ENCODE data around the gene OR7C1. TPM values are rescaled to one million over a fixed set of nuclear protein-coding genes. Genes with fewer than 3 reads are reported as not detected.
"Not testable (repeated sequence)": the region's sequence is repeated elsewhere in the genome, so short reads cannot be mapped to it uniquely, and the experiment has no call there.

Gene OR7C1
- total RNA-seq, 2 donors from 2014 or later: not detected

GRCh38 chr19:14780622-14781225, 54.3 kb downstream of the OR7C1 start:
- Mint-ChIP-seq H3K4me1 (ENCODE audit: low read depth in 2 of 2) (peaks cover 18 to 27% of the 10 kb centered on the region in 2 donors), H3K27me3 (peaks cover 14 to 15% of the 10 kb centered on the region in 2 donors)
- H3K4me3 Mint-ChIP-seq; H3K27ac Mint-ChIP-seq; H3K36me3 Mint-ChIP-seq; H3K9me3 Mint-ChIP-seq; ATAC-seq; DNase-seq (ENCODE audit: low spot score): not testable (repeated sequence)

- Mint-ChIP-seq H3K9me3 (no peaks in the 10 kb centered on the region), H3K4me1 (ENCODE audit: low read depth in 2 of 2) (peaks cover 7 to 16% of the 10 kb centered on the region in 2 donors), H3K4me3 (no peak overlapping the region), H3K27ac (no peak overlapping the region), H3K36me3 (no peaks in the 10 kb centered on the region), H3K27me3 (peaks cover 15 to 16% of the 10 kb centered on the region in 2 donors)
- no peak for DNase-seq (ENCODE audit: low spot score)
- no peak for ATAC-seq
Measured at GRCh38 chr19:14779151-14779550, 55.8 kb downstream of the OR7C1 start.

GRCh38 chr19:14778110-14778845, 56.7 kb downstream of the OR7C1 start, which contains the start of gene ADGRE2:
ADGRE2 (minus strand) TSS chr19:14778560; CDS start chr19:14776756, 1,804 bp downstream.
- Mint-ChIP-seq H3K4me1 (ENCODE audit: low read depth in 2 of 2) (peaks cover 7 to 16% of the 10 kb centered on the region in 2 donors), H3K27ac (peak within 1 kb of the TSS in 1 of 2 donors; percentile 56), H3K27me3 (peaks cover 16 to 21% of the 10 kb centered on the region in 2 donors), H3K4me3 (peak within 1 kb of the TSS; percentile 19)
- not testable (repeated sequence) for ATAC-seq; DNase-seq (ENCODE audit: low spot score); H3K36me3 Mint-ChIP-seq; H3K9me3 Mint-ChIP-seq

GRCh38 chr19:14777645-14778044, 57.3 kb downstream of the OR7C1 start:
- H3K36me3 Mint-ChIP-seq; ATAC-seq; H3K9me3 Mint-ChIP-seq; DNase-seq (ENCODE audit: low spot score): not testable (repeated sequence)
- H3K27me3 Mint-ChIP-seq: peaks cover 16 to 22% of the 10 kb centered on the region in 2 donors
- H3K27ac Mint-ChIP-seq: peak overlapping the region in 1 of 2 donors; percentile 56
- H3K4me3 Mint-ChIP-seq: peak overlapping the region; percentile 19
- peaks cover 7 to 12% of the 10 kb centered on the region in 2 donors for H3K4me1 Mint-ChIP-seq (ENCODE audit: low read depth in 2 of 2)

GRCh38 chr19:14775869-14776586, 59.0 kb downstream of the OR7C1 start:
- H3K9me3 Mint-ChIP-seq: no peaks in the 10 kb centered on the region
- H3K27me3 Mint-ChIP-seq: peaks cover 16 to 22% of the 10 kb centered on the region in 2 donors
- DNase-seq (ENCODE audit: low spot score) (no peak), ATAC-seq (peak in 1 of 2 donors; percentile 15)
- peak overlapping the region; percentile 57 to 75 for H3K27ac Mint-ChIP-seq
- H3K36me3 Mint-ChIP-seq: no peaks in the 10 kb centered on the region
- peak overlapping the region; percentile 92 for H3K4me3 Mint-ChIP-seq
- H3K4me1 Mint-ChIP-seq (ENCODE audit: low read depth in 2 of 2): peaks cover 7 to 12% of the 10 kb centered on the region in 2 donors

- H3K36me3 Mint-ChIP-seq; H3K9me3 Mint-ChIP-seq; ATAC-seq; H3K27ac Mint-ChIP-seq; DNase-seq (ENCODE audit: low spot score): not testable (repeated sequence)
- H3K27me3 Mint-ChIP-seq: peaks cover 16 to 18% of the 10 kb centered on the region in 2 donors
- H3K4me1 Mint-ChIP-seq (ENCODE audit: low read depth in 2 of 2): peaks cover 7 to 12% of the 10 kb centered on the region in 2 donors
- H3K4me3 Mint-ChIP-seq: peak overlapping the region; percentile 92
Measured at GRCh38 chr19:14775326-14775725, 59.7 kb downstream of the OR7C1 start.

GRCh38 chr19:14774373-14774772, 60.6 kb downstream of the OR7C1 start:
- Mint-ChIP-seq H3K27ac (no peak overlapping the region), H3K4me1 (ENCODE audit: low read depth in 2 of 2) (peaks cover 7 to 12% of the 10 kb centered on the region in 2 donors), H3K36me3 (no peaks in the 10 kb centered on the region), H3K4me3 (no peak overlapping the region), H3K9me3 (no peaks in the 10 kb centered on the region), H3K27me3 (peaks cover 14 to 21% of the 10 kb centered on the region in 2 donors)
- no peak for ATAC-seq
- DNase-seq (ENCODE audit: low spot score): no peak

GRCh38 chr19:14773722-14774121, 61.3 kb downstream of the OR7C1 start:
- peak overlapping the region in 1 of 2 donors; percentile 41 for H3K27ac Mint-ChIP-seq
- peaks cover 8 to 17% of the 10 kb centered on the region in 2 donors for H3K27me3 Mint-ChIP-seq
- H3K36me3 Mint-ChIP-seq; H3K9me3 Mint-ChIP-seq; H3K4me3 Mint-ChIP-seq; ATAC-seq; DNase-seq (ENCODE audit: low spot score): not testable (repeated sequence)
- peaks cover 7 to 12% of the 10 kb centered on the region in 2 donors for H3K4me1 Mint-ChIP-seq (ENCODE audit: low read depth in 2 of 2)

- Mint-ChIP-seq H3K36me3 (no peaks in the 10 kb centered on the region), H3K9me3 (no peaks in the 10 kb centered on the region), H3K27ac (peak overlapping the region in 1 of 2 donors; percentile 41), H3K27me3 (peaks cover 8 to 17% of the 10 kb centered on the region in 2 donors), H3K4me3 (no peak overlapping the region), H3K4me1 (ENCODE audit: low read depth in 2 of 2) (peaks cover 7 to 12% of the 10 kb centered on the region in 2 donors)
- DNase-seq (ENCODE audit: low spot score) (no peak), ATAC-seq (no peak)
Measured at GRCh38 chr19:14772995-14773394, 62.0 kb downstream of the OR7C1 start.

- peaks cover 8 to 14% of the 10 kb centered on the region in 2 donors for H3K27me3 Mint-ChIP-seq
- H3K4me1 Mint-ChIP-seq (ENCODE audit: low read depth in 2 of 2): peaks cover 7 to 9% of the 10 kb centered on the region in 2 donors
- no peak overlapping the region for H3K27ac Mint-ChIP-seq
- H3K4me3 Mint-ChIP-seq: no peak overlapping the region
- no peak for DNase-seq (ENCODE audit: low spot score)
- no peaks in the 10 kb centered on the region for H3K36me3 Mint-ChIP-seq
- H3K9me3 Mint-ChIP-seq: no peaks in the 10 kb centered on the region
- ATAC-seq: no peak
Measured at GRCh38 chr19:14772467-14772866, 62.5 kb downstream of the OR7C1 start.

GRCh38 chr19:14770944-14771839, 63.8 kb downstream of the OR7C1 start:
- ATAC-seq (no peak), DNase-seq (ENCODE audit: low spot score) (no peak)
- Mint-ChIP-seq H3K27me3 (peaks cover 6 to 14% of the 10 kb centered on the region in 2 donors), H3K27ac (no peak overlapping the region), H3K4me1 (ENCODE audit: low read depth in 2 of 2) (peaks cover 4 to 5% of the 10 kb centered on the region in 2 donors), H3K4me3 (no peak overlapping the region), H3K9me3 (no peaks in the 10 kb centered on the region), H3K36me3 (no peaks in the 10 kb centered on the region)

- ATAC-seq (no peak), DNase-seq (ENCODE audit: low spot score) (no peak)
- Mint-ChIP-seq H3K9me3 (no peaks in the 10 kb centered on the region), H3K27ac (peak overlapping the region in 1 of 2 donors; percentile 18), H3K27me3 (peaks cover 0 to 10% of the 10 kb centered on the region in 2 donors), H3K36me3 (no peaks in the 10 kb centered on the region), H3K4me1 (ENCODE audit: low read depth in 2 of 2) (no peaks in the 10 kb centered on the region), H3K4me3 (no peak overlapping the region)
Measured at GRCh38 chr19:14770136-14770535, 64.8 kb downstream of the OR7C1 start.

GRCh38 chr19:14769201-14769600, 65.8 kb downstream of the OR7C1 start:
- Mint-ChIP-seq H3K36me3 (no peaks in the 10 kb centered on the region), H3K9me3 (no peaks in the 10 kb centered on the region), H3K4me1 (ENCODE audit: low read depth in 2 of 2) (no peaks in the 10 kb centered on the region), H3K4me3 (no peak overlapping the region), H3K27me3 (peaks cover under 1 to 11% of the 10 kb centered on the region in 2 donors), H3K27ac (no peak overlapping the region)
- no peak for DNase-seq (ENCODE audit: low spot score)
- ATAC-seq: no peak

Data from natural killer cell treated with Interleukin-12 subunit alpha and Interleukin-12 subunit beta and Interleukin-15 and Interleukin-18, amount 100 ng/mL, for 72 hours (primary cell).